SK-N-SH (cell line): Measurements from ENCODE around the gene PDCD2. TPM values are rescaled to one million over a fixed set of nuclear protein-coding genes. Genes with fewer than 3 reads are reported as not detected.

ENCODE experiments used
- CTCF ChIA-PET: fragments of 300-600, 350-600 bp; formaldehyde crosslinking; extraction: SDS; loops from one replicate; lab custom pipeline; 2021; lab: Yijun Ruan, JAX
- POLR2A ChIA-PET: fragments of 350-600 bp; sonication (Branson Sonifier 250); formaldehyde crosslinking; extraction: SDS; loops from one replicate; lab custom pipeline; 2020; ENCODE audit warnings: antibody characterized with exemption, inconsistent platforms; lab: Yijun Ruan, JAX
- DNase-seq: peaks from one replicate; pipeline ENCODE4 v3.0.0; 2012
- H2AFZ ChIP-seq: fragments of 200-600 bp; sonication (generic); 2 replicates; pipeline ENCODE4 v1.8.1; 2016; ENCODE audit warnings: antibody characterized with exemption, mild to moderate bottlenecking, low read depth
- H3F3A ChIP-seq: fragments of 200-600 bp; sonication (generic); replicated peaks from 2 replicates; pipeline ENCODE3; 2016; ENCODE audit warnings: antibody characterized with exemption, mild to moderate bottlenecking; ENCODE audit not compliant: insufficient read depth
- H3K27ac ChIP-seq, 2 experiments: fragments of 200-500 bp in 1 of 2; fragments of 200-600 bp in 1 of 2; sonication (Bioruptor generic) in 1 of 2; sonication (generic), shearing (Covaris generic) in 1 of 2; 2 replicates each; pipeline versions ENCODE4 v1.5.1 to v1.6.1; 2014 to 2016; ENCODE audit warnings: low read depth in 2 of 2, inconsistent platforms in 1 of 2, low read length in 1 of 2, mild to moderate bottlenecking in 1 of 2, mixed read lengths in 1 of 2
- H3K27me3 ChIP-seq: fragments of 200-600 bp; sonication (generic), shearing (Covaris generic); 2 replicates; pipeline ENCODE4 v1.6.1; 2016; ENCODE audit warnings: mixed run types; ENCODE audit not compliant: insufficient read depth
- H3K36me3 ChIP-seq, 2 experiments: fragments of 200-500 bp in 1 of 2; fragments of 200-600 bp in 1 of 2; sonication (Bioruptor generic) in 1 of 2; sonication (generic) in 1 of 2; replicated peaks in 1 of 2; 2 replicates each; pipeline versions ENCODE3 to v1.5.1; 2014 to 2016; ENCODE audit warnings: low read length in 1 of 2, mild to moderate bottlenecking in 1 of 2; ENCODE audit not compliant: insufficient read depth in 2 of 2, control insufficient read depth in 1 of 2
- H3K4me1 ChIP-seq, 2 experiments: fragments of 200-500 bp in 1 of 2; fragments of 200-600 bp in 1 of 2; sonication (Bioruptor generic) in 1 of 2; sonication (generic), shearing (Covaris generic) in 1 of 2; 2 replicates each; pipeline versions ENCODE4 v1.5.1 to v1.6.1; 2014 to 2016; ENCODE audit warnings: low read depth in 1 of 2, low read length in 1 of 2, mixed run types in 1 of 2; ENCODE audit not compliant: insufficient read depth in 2 of 2, control insufficient read depth in 1 of 2
- H3K4me2 ChIP-seq: fragments of 200-600 bp; sonication (generic), shearing (Covaris generic); 2 replicates; pipeline ENCODE4 v1.6.1; 2017; ENCODE audit warnings: mixed run types
- H3K4me3 ChIP-seq, 2 experiments: fragments of 200-500 bp in 1 of 2; fragments of 200-600 bp in 1 of 2; sonication (Bioruptor generic) in 1 of 2; sonication (generic), shearing (Covaris generic) in 1 of 2; 2 replicates each; pipeline versions ENCODE4 v1.5.1 to v1.8.1; 2014 to 2016; ENCODE audit warnings: low read depth in 2 of 2, inconsistent platforms in 1 of 2, low read length in 1 of 2, mild to moderate bottlenecking in 1 of 2, mixed read lengths in 1 of 2, moderate library complexity in 1 of 2
- H3K79me2 ChIP-seq: fragments of 200-600 bp; sonication (generic); 2 replicates; pipeline ENCODE4 v1.8.1; 2017; ENCODE audit warnings: mild to moderate bottlenecking; ENCODE audit not compliant: insufficient read depth
- H3K9ac ChIP-seq: fragments of 200-600 bp; sonication (generic); 2 replicates; pipeline ENCODE4 v1.6.1; 2017; ENCODE audit warnings: mixed run types
- H3K9me2 ChIP-seq: fragments of 200-600 bp; sonication (generic); 2 replicates; pipeline ENCODE4 v1.6.1; 2017; ENCODE audit warnings: mixed run types
- H3K9me3 ChIP-seq: fragments of 200-600 bp; sonication (generic); 2 replicates; pipeline ENCODE4 v1.6.1; 2017; ENCODE audit warnings: mixed run types, mild to moderate bottlenecking, moderate library complexity
- H4K20me1 ChIP-seq: fragments of 200-600 bp; sonication (generic); 2 replicates; pipeline ENCODE4 v1.6.1; 2017; ENCODE audit warnings: mild to moderate bottlenecking, mixed run types; ENCODE audit not compliant: insufficient read depth
- FOSL2 ChIP-seq: IDR thresholded peaks from 2 replicates; pipeline ENCODE4 v1.4.0; 2012; ENCODE audit warnings: low read depth, mild to moderate bottlenecking, moderate library complexity, borderline replicate concordance
- MXI1 ChIP-seq: IDR thresholded peaks from 2 replicates; pipeline ENCODE4 v1.6.1; 2012; ENCODE audit warnings: mild to moderate bottlenecking, low read depth, low read length, improper control_type of control experiment
- NFIC ChIP-seq: IDR thresholded peaks from 2 replicates; pipeline ENCODE4 v1.4.0; 2012; ENCODE audit warnings: borderline replicate concordance
- NRF1 ChIP-seq: IDR thresholded peaks from 2 replicates; pipeline ENCODE4 v1.6.1; 2012; ENCODE audit warnings: low read depth, mild to moderate bottlenecking, low read length
- POLR2AphosphoS5 ChIP-seq: IDR thresholded peaks from 2 replicates; pipeline ENCODE4 v1.6.1; 2012; ENCODE audit warnings: low read depth, low read length
- RAD21 ChIP-seq: IDR thresholded peaks from 2 replicates; pipeline ENCODE4 v1.6.1; 2012; ENCODE audit warnings: mild to moderate bottlenecking, low read length
- REST ChIP-seq: IDR thresholded peaks from 2 replicates; pipeline ENCODE4 v1.6.1; 2012; ENCODE audit warnings: mild to moderate bottlenecking, low read depth, low read length, moderate library complexity
- SIN3A ChIP-seq: IDR thresholded peaks from 2 replicates; pipeline ENCODE4 v1.6.1; 2012; ENCODE audit warnings: low read depth, mild to moderate bottlenecking, low read length, moderate library complexity, borderline replicate concordance
- SMC3 ChIP-seq: IDR thresholded peaks from 2 replicates; pipeline ENCODE4 v1.6.1; 2012; ENCODE audit warnings: low read depth, low read length, improper control_type of control experiment
- TAF1 ChIP-seq: IDR thresholded peaks from 2 replicates; pipeline ENCODE4 v1.6.1; 2012; ENCODE audit warnings: low read depth, mild to moderate bottlenecking, low read length, moderate library complexity, borderline replicate concordance
- TEAD4 ChIP-seq: IDR thresholded peaks from 2 replicates; pipeline ENCODE4 v1.4.0; 2012; ENCODE audit warnings: mild to moderate bottlenecking, borderline replicate concordance; ENCODE audit not compliant: insufficient read depth
- ZBTB33 ChIP-seq: IDR thresholded peaks from 2 replicates; pipeline ENCODE4 v1.4.0; 2012; ENCODE audit warnings: low read depth, borderline replicate concordance
- WGBS: methylation state at CpG from one replicate; pipeline ENCODE4 v1.1.6; 2017; ENCODE audit warnings: low lambda C conversion rate; 5-methylcytosine and 5-hydroxymethylcytosine counted together
- polyA plus RNA-seq, 3 experiments: library from polyadenylated mRNA; depleted of rRNA; stranded (reverse); fragments of >200 nt; gene quantifications; 2 replicates each; pipeline ENCODE4 v1.2.3, GENCODE V29; 2012
- TF ChIP-seq, protein P1 (sequence below): IDR thresholded peaks from 2 replicates; pipeline ENCODE4 v1.4.0; 2012; ENCODE audit warnings: low read depth, borderline replicate concordance

Gene PDCD2
- polyA plus RNA-seq, 1 of the 3 experiments (the other 2 are of a cell fraction), result 82.1 TPM

DNA sequence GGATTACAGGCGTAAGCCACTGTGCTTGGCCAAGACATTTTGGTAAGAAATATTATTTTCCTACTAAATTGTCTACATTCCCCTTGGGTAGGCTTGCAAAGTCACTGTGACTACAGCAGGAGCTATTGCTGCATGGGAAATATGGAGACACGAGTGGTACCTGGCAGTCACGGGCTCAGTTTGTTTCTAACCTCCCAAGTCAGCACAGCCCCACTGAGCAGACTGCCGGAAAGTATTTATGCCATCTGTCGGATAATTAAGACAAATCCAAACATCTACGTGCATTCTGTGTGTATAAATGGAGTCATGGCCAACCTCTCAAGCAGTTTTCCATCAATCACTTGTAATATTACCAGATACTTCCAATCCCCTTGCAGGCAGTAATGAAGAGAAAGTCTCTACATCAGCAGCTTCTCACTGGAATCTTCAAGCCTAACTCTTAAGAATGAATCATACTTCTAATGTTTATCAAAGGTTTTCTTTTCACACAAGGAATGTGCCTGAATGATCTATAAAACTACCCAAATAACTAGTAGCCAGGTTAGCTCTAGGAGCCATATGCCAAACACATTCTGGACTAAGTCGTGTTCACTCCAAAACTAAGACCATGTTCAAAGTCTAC, 51.5 kb downstream of the PDCD2 start:
- WGBS, result 90% methylated on average over 5 of the region's 7 CpGs
- peaks cover 13% of the 10 kb centered on the region for H3F3A ChIP-seq
- no peaks in the 10 kb centered on the region for H3K9me2 ChIP-seq
- peaks cover 10% of the 10 kb centered on the region for H4K20me1 ChIP-seq
- H3K4me1 ChIP-seq, result no peaks in the 10 kb centered on the region; a peak in 1 of 4 replicates
- H3K9ac ChIP-seq, result no peak overlapping the region
- CTCF ChIA-PET, result interaction anchor here (7.3 to 9.9 kb wide), 2 partner anchors 701 to 744 kb away, joined by 79 to 110 read pairs; no protein-coding TSS in a partner anchor
- no peak overlapping the region for H2AFZ ChIP-seq
- no peak overlapping the region for H3K4me2 ChIP-seq
- DNase-seq, result no peak
- 0 out of 2 replicates have a peak, but pooled peaks cover 5% of the 10 kb centered on the region for H3K79me2 ChIP-seq
- no peaks in the 10 kb centered on the region for H3K27me3 ChIP-seq
- peaks cover 46 to 55% of the 10 kb centered on the region in 2 experiments for H3K36me3 ChIP-seq
- H3K9me3 ChIP-seq, result no peaks in the 10 kb centered on the region
- POLR2A ChIA-PET, result no interaction called here
- TF ChIP-seq MXI1, result no peak
- TF ChIP-seq NFIC, result no peak
- no peak for TF ChIP-seq POLR2AphosphoS5
- TF ChIP-seq SIN3A, result no peak
- no peak for TF ChIP-seq NRF1
- TF ChIP-seq TEAD4, result no peak
- no peak for TF ChIP-seq FOSL2
- no peak for TF ChIP-seq REST
- TF ChIP-seq SMC3, result no peak
- TF ChIP-seq RAD21, result no peak
- no peak for TF ChIP-seq TAF1
- TF ChIP-seq ZBTB33, result no peak
- TF ChIP-seq, protein P1, sequence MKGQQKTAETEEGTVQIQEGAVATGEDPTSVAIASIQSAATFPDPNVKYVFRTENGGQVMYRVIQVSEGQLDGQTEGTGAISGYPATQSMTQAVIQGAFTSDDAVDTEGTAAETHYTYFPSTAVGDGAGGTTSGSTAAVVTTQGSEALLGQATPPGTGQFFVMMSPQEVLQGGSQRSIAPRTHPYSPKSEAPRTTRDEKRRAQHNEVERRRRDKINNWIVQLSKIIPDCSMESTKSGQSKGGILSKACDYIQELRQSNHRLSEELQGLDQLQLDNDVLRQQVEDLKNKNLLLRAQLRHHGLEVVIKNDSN, result no peak
- TF ChIP-seq, all 33 proteins: peak for 0
- Histone ChIP-seq H3K4me3 (no peak overlapping the region), H3K27ac (no peak overlapping the region)
